GM23338 (cell line): ENCODE results near the gene KIF19. TPM values are rescaled to one million over a fixed set of nuclear protein-coding genes. Genes with fewer than 3 reads are reported as not detected.

Experiments used
- ATAC-seq: fragments of 200-7000 bp; cut with Tn5 transposase; 3 replicates; pipeline ENCODE4 v1.9.1; 2020
- DNase-seq: peaks from one replicate; pipeline ENCODE4 v3.0.0-alpha.2; 2015; ENCODE audit warnings: low spot score
- H2AFZ ChIP-seq: fragments of 200-600 bp; sonication (generic); 2 replicates; pipeline ENCODE4 v1.8.0; 2016; ENCODE audit warnings: antibody characterized with exemption, mild to moderate bottlenecking, moderate library complexity
- H3F3A ChIP-seq: fragments of 200-600 bp; sonication (generic); replicated peaks from 2 replicates; pipeline ENCODE4 v1.8.0; 2017; ENCODE audit warnings: antibody characterized with exemption, mixed run types, low read depth
- H3K27ac ChIP-seq: fragments of 200-600 bp; sonication (generic); 2 replicates; pipeline ENCODE4 v1.6.1; 2016; ENCODE audit warnings: low read depth
- H3K27me3 ChIP-seq: fragments of 200-600 bp; sonication (generic); 2 replicates; pipeline ENCODE4 v1.8.0; 2016; ENCODE audit warnings: mild to moderate bottlenecking, mixed run types, moderate library complexity; ENCODE audit not compliant: insufficient read depth
- H3K36me3 ChIP-seq: fragments of 200-600 bp; sonication (generic); 2 replicates; pipeline ENCODE4 v1.8.0; 2016; ENCODE audit warnings: mild to moderate bottlenecking; ENCODE audit not compliant: insufficient read depth
- H3K4me1 ChIP-seq: fragments of 200-600 bp; sonication (generic); 2 replicates; pipeline ENCODE4 v1.8.0; 2016; ENCODE audit warnings: mild to moderate bottlenecking, moderate library complexity; ENCODE audit not compliant: insufficient read depth
- H3K4me2 ChIP-seq: fragments of 200-600 bp; sonication (generic); 2 replicates; pipeline ENCODE4 v1.7.1; 2017; ENCODE audit warnings: mixed run types
- H3K4me3 ChIP-seq: fragments of 200-600 bp; sonication (generic); 2 replicates; pipeline ENCODE4 v1.6.1; 2016; ENCODE audit warnings: mixed run types
- H3K79me2 ChIP-seq: fragments of 200-600 bp; sonication (generic); replicated peaks from 2 replicates; pipeline ENCODE4 v1.8.0; 2017; ENCODE audit warnings: mild to moderate bottlenecking; ENCODE audit not compliant: insufficient read depth
- H3K9me2 ChIP-seq: fragments of 200-600 bp; sonication (generic); 2 replicates; pipeline ENCODE4 v1.8.0; 2017; ENCODE audit not compliant: insufficient read depth
- H4K20me1 ChIP-seq: fragments of 200-600 bp; sonication (generic); replicated peaks from 2 replicates; pipeline ENCODE4 v1.8.0; 2017; ENCODE audit warnings: mild to moderate bottlenecking; ENCODE audit not compliant: insufficient read depth
- H3K27ac Mint-ChIP-seq: 2 replicates; pipeline ENCODE4 v1.8.0; 2020; ENCODE audit warnings: inconsistent platforms, mild to moderate bottlenecking, moderate library complexity, mixed read lengths
- H3K27me3 Mint-ChIP-seq: 3 replicates; pipeline ENCODE4 v1.8.0; 2022; ENCODE audit warnings: low read depth, mild to moderate bottlenecking, moderate library complexity, mixed read lengths, inconsistent platforms; ENCODE audit not compliant: insufficient read depth, poor library complexity
- H3K36me3 Mint-ChIP-seq: 3 replicates; pipeline ENCODE4 v1.8.0; 2021; ENCODE audit warnings: low read depth, mild to moderate bottlenecking, inconsistent platforms, moderate library complexity, mixed read lengths
- H3K4me1 Mint-ChIP-seq: 3 replicates; pipeline ENCODE4 v1.8.0; 2020; ENCODE audit warnings: mild to moderate bottlenecking, inconsistent platforms, mixed read lengths
- H3K4me3 Mint-ChIP-seq: 3 replicates; pipeline ENCODE4 v1.8.0; 2021; ENCODE audit warnings: moderate library complexity, mild to moderate bottlenecking, inconsistent platforms, mixed read lengths
- H3K9me3 Mint-ChIP-seq: 3 replicates; pipeline ENCODE4 v1.8.0; 2020; ENCODE audit warnings: moderate library complexity, mild to moderate bottlenecking, inconsistent platforms, mixed read lengths
- CTCF ChIP-seq, 2 experiments: fragments of 200-600 bp in 1 of 2; sonication (generic) in 1 of 2; conservative IDR thresholded peaks; 2 replicates each; pipeline versions ENCODE4 v1.5.1 to v1.6.1; 2016 to 2017; ENCODE audit warnings: antibody characterized with exemption in 2 of 2, low read depth in 2 of 2, mild to moderate bottlenecking in 2 of 2, moderate library complexity in 1 of 2
- ETS1 ChIP-seq: IDR thresholded peaks from 2 replicates; pipeline ENCODE4 v1.6.1; 2016; ENCODE audit warnings: antibody characterized with exemption
- EZH2phosphoT487 ChIP-seq: fragments of 200-600 bp; sonication (generic); IDR thresholded peaks from one replicate; pipeline ENCODE4 v1.8.1; 2018; ENCODE audit warnings: antibody characterized with exemption; ENCODE audit not compliant: unreplicated experiment
- POLR2AphosphoS5 ChIP-seq: IDR thresholded peaks from 2 replicates; pipeline ENCODE4 v1.6.1; 2016; ENCODE audit warnings: antibody characterized with exemption, low read depth
- REST ChIP-seq: IDR thresholded peaks from one replicate; pipeline ENCODE4 v1.6.1; 2018; ENCODE audit warnings: antibody characterized with exemption; ENCODE audit not compliant: unreplicated experiment
- STAT1 ChIP-seq: IDR thresholded peaks from one replicate; pipeline ENCODE4 v1.6.1; 2016; ENCODE audit warnings: antibody characterized with exemption; ENCODE audit not compliant: unreplicated experiment
- ZNF331 ChIP-seq: fragments of 250-450 bp; sonication (Bioruptor Pico); IDR thresholded peaks from 2 replicates; pipeline ENCODE4 v1.5.0; 2020; ENCODE audit warnings: low read depth, mild to moderate bottlenecking, moderate library complexity
- polyA plus RNA-seq: library from polyadenylated mRNA; unstranded; fragments of >200 nt; fragmentation: Nextera tagmentation; extraction: Ambion mirVana; gene quantifications from 2 replicates; pipeline ENCODE4 v1.2.1, GENCODE V29; 2016
- total RNA-seq: library from RNA; depleted of rRNA; stranded (reverse); fragments of >200 nt; shearing (Covaris generic); gene quantifications from 2 replicates; pipeline ENCODE4 v1.2.3, GENCODE V29; 2014

The KIF19 gene
- total and polyA plus RNA-seq, 2 experiments from 2014 or later, result 0.35 to 0.36 TPM

GRCh38 chr17:74380086-74380958 is 54.3 kb downstream of the KIF19 start:
- Mint-ChIP-seq H3K27ac (no peak overlapping the region), H3K36me3 (no peaks in the 10 kb centered on the region), H3K9me3 (no peaks in the 10 kb centered on the region), H3K4me1 (peaks cover 11% of the 10 kb centered on the region), H3K27me3 (peaks cover 14% of the 10 kb centered on the region), H3K4me3 (no peak overlapping the region; the same call in 2 of the 3 replicates)
- DNase-seq (peak; percentile 55), ATAC-seq (peak; percentile 54)
- Histone ChIP-seq H4K20me1 (no peaks in the 10 kb centered on the region), H3K4me2 (peak overlapping the region; percentile 83), H2AFZ (peak overlapping the region; percentile 96), H3K27me3 (no peaks in the 10 kb centered on the region), H3K4me3 (peak overlapping the region; percentile 56), H3K79me2 (no peaks in the 10 kb centered on the region), H3K9me2 (no peaks in the 10 kb centered on the region), H3K27ac (no peak overlapping the region), H3K36me3 (no peaks in the 10 kb centered on the region), H3F3A (no peaks in the 10 kb centered on the region), H3K4me1 (peaks cover 18% of the 10 kb centered on the region)
- TF ChIP-seq EZH2phosphoT487 (no peak), CTCF (conservative IDR thresholded peaks at IDR 0.05; ENCODE audit: low read depth in 2 of 2) (peak; percentile 13 to 46; a peak in 3 of 4 replicates), REST (peak; percentile 62), ETS1 (no peak), ZNF331 (no peak), POLR2AphosphoS5 (no peak), STAT1 (no peak)
